Esophagus muscularis mucosa (tissue), 4 donors: Measurements from ENCODE around the gene CCDC187. TPM values are rescaled to one million over a fixed set of nuclear protein-coding genes. Genes with fewer than 3 reads are reported as not detected.
A peak's percentile ranks its signal among the peaks of the same experiment; 100 is the strongest.

Experiments used
- DNase-seq: peaks from one replicate; pipeline ENCODE4 v3.0.0-alpha.2; 2017; ENCODE audit errors: extremely low spot score
- H3K27ac ChIP-seq, 4 donors: fragments of 200-600 bp; sonication (generic); replicated peaks in 1 of 4; 1 replicate in 3 of 4; 2 replicates in 1 of 4; pipeline ENCODE4 v1.5.1; 2016 to 2019; ENCODE audit warnings: mild to moderate bottlenecking in 1 of 4
- H3K27me3 ChIP-seq, 4 donors: fragments of 200-600 bp; sonication (generic); one replicate each; pipeline versions ENCODE4 v1.5.1 to v1.6.0; 2016 to 2019
- H3K36me3 ChIP-seq, 4 donors: fragments of 200-600 bp; sonication (generic); one replicate each; pipeline ENCODE4 v1.5.1; 2016 to 2019
- H3K4me1 ChIP-seq, 4 donors: fragments of 200-600 bp; sonication (generic); one replicate each; pipeline ENCODE4 v1.5.1; 2016 to 2019
- H3K4me3 ChIP-seq, 4 donors: fragments of 200-600 bp; sonication (generic); 1 replicate in 2 of 4; 2 replicates in 2 of 4; pipeline ENCODE4 v1.5.1; 2016 to 2019; ENCODE audit warnings: mild to moderate bottlenecking in 4 of 4, moderate library complexity in 1 of 4
- H3K9me3 ChIP-seq, 4 donors: fragments of 200-600 bp; sonication (generic); 1 replicate in 3 of 4; 2 replicates in 1 of 4; pipeline ENCODE4 v1.5.1; 2016 to 2019
- EP300 ChIP-seq: sonication (generic); formaldehyde crosslinking; IDR thresholded peaks from one replicate; pipeline ENCODE4 v1.6.1; 2017; ENCODE audit warnings: antibody characterized with exemption
- POLR2A ChIP-seq: fragments of 450-650 bp; IDR thresholded peaks from one replicate; pipeline ENCODE4 v1.6.1; 2017; ENCODE audit warnings: antibody characterized with exemption, moderate library complexity, mild to moderate bottlenecking, low read depth
- POLR2AphosphoS5 ChIP-seq, 2 donors: sonication (generic); formaldehyde crosslinking; IDR thresholded peaks; one replicate each; pipeline ENCODE4 v1.6.1; 2017; ENCODE audit warnings: antibody characterized with exemption in 2 of 2
- WGBS: methylation state at CpG from one replicate; pipeline ENCODE4 v1.1.5; 2018; 5-methylcytosine and 5-hydroxymethylcytosine counted together
- intact Hi-C: fragments of 100-400 bp; cut with DNase I; formaldehyde crosslinking; loops from one replicate; pipeline ENCODE4 v1.15.1; 2023
- total RNA-seq, 4 donors: library from RNA; depleted of rRNA; stranded (reverse); fragments of >200 nt; gene quantifications; one replicate each; pipeline versions ENCODE4 v1.1.0 to v1.2.1, GENCODE V29; 2016
- TF ChIP-seq, protein P1 (sequence below), 3 experiments: fragments of 200-600 bp in 2 of 3; fragments of 450-650 bp in 1 of 3; sonication (generic) in 2 of 3; IDR thresholded peaks; one replicate each; pipeline ENCODE4 v1.5.1; 2017 to 2019; ENCODE audit warnings: antibody characterized with exemption in 3 of 3, mild to moderate bottlenecking in 2 of 3, moderate library complexity in 1 of 3

The CCDC187 gene
- total RNA-seq, 4 donors from 2014 or later = not detected

DNA sequence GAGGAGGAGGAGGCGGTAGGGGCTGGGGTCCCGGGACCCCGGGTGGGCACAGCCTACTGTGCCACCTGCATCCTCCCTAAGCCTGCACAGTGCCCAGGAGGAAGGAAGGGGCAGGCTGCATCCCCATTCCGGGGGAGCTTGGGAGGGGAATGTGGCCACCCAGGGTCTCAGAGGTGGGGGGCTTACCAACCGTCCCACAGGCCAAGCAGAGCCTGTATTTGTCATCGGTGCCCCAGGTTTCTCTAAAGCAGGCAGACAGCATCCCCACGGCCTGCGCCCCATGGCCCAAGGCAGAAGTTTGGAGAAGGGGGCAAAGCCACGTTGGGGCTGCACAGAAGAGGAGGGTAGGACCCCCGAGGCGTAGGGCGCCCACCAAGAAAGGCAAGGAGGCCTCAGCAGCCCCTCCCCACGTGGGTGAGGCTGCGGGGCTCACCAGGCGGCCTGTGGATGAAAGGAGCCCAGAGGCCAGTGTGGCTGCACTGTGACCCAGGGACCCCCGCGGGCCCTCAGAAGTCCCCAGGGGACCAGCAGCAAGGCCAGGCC, 22.9 kb upstream of the CCDC187 start:
- H3K9me3 ChIP-seq = no peaks in the 10 kb centered on the region
- peak overlapping the region; percentile 78 to 90 (median 81) for H3K4me3 ChIP-seq
- H3K4me1 ChIP-seq = peaks cover 32 to 50% (median 45%) of the 10 kb centered on the region in 4 donors
- H3K36me3 ChIP-seq = peaks cover 0 to 6% (median 0%) of the 10 kb centered on the region in 4 donors
- intact Hi-C loops = no loop called here
- no peaks in the 10 kb centered on the region for H3K27me3 ChIP-seq
- peak overlapping the region; percentile 76 to 79 (median 76) for H3K27ac ChIP-seq
- TF ChIP-seq POLR2AphosphoS5 (IDR thresholded peaks at IDR 0.05) = no peak
- TF ChIP-seq, protein P1, sequence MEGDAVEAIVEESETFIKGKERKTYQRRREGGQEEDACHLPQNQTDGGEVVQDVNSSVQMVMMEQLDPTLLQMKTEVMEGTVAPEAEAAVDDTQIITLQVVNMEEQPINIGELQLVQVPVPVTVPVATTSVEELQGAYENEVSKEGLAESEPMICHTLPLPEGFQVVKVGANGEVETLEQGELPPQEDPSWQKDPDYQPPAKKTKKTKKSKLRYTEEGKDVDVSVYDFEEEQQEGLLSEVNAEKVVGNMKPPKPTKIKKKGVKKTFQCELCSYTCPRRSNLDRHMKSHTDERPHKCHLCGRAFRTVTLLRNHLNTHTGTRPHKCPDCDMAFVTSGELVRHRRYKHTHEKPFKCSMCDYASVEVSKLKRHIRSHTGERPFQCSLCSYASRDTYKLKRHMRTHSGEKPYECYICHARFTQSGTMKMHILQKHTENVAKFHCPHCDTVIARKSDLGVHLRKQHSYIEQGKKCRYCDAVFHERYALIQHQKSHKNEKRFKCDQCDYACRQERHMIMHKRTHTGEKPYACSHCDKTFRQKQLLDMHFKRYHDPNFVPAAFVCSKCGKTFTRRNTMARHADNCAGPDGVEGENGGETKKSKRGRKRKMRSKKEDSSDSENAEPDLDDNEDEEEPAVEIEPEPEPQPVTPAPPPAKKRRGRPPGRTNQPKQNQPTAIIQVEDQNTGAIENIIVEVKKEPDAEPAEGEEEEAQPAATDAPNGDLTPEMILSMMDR (IDR thresholded peaks at IDR 0.05) = no peak
- TF ChIP-seq EP300 = no peak
- TF ChIP-seq POLR2A = no peak
- no peak for DNase-seq
- WGBS = 47% methylated on average over 7 of the region's 17 CpGs

DNA sequence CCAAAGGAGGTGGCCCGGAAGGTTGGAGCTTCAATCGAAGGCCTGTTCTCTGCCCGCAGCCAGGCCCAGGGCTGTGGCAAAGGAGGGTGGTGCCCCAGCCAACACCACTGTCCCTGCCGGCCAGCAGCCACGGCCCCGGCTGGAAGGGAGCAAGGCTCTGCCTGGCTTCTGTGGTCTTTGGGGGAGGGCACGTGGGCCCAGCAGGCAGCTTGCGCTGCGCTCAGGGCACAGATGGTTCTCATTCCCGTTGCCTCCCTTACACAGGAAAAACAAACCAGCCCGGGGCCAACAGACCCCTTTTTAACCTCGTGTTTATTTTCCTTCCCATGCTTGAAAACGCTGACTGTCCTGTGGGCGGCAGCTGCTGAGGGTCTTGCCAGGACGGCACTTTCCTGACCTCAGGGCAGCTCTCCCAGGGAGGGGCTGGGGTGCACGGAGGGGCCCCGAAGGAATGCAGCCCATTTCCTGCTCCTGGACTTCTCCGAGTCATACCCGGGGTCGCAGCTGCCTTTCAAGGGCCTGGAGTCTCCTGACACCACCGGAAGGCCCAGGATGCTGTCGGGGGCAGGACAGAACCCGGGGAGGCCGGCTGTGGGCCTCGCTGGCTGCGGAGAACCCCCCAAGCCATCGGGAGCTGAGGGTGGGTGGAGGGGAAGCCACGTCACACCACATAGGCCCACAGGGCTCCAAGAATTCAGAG, 22.3 kb upstream of the CCDC187 start:
- no peak for DNase-seq
- peak overlapping the region; percentile 76 to 79 (median 76) for H3K27ac ChIP-seq
- peaks cover 0 to under 1% (median 0%) of the 10 kb centered on the region in 4 donors for H3K36me3 ChIP-seq
- no peaks in the 10 kb centered on the region for H3K9me3 ChIP-seq
- TF ChIP-seq POLR2AphosphoS5 (IDR thresholded peaks at IDR 0.05) = no peak
- no peak for TF ChIP-seq EP300
- TF ChIP-seq, protein P1 (IDR thresholded peaks at IDR 0.05) = no peak
- no peak for TF ChIP-seq POLR2A
- 33% methylated on average over 17 of the region's 28 CpGs for WGBS
- H3K4me3 ChIP-seq = peak overlapping the region in 2 of 4 donors; percentile 82 to 90
- no peaks in the 10 kb centered on the region for H3K27me3 ChIP-seq
- peaks cover 32 to 50% (median 45%) of the 10 kb centered on the region in 4 donors for H3K4me1 ChIP-seq
- intact Hi-C loops = no loop called here

DNA sequence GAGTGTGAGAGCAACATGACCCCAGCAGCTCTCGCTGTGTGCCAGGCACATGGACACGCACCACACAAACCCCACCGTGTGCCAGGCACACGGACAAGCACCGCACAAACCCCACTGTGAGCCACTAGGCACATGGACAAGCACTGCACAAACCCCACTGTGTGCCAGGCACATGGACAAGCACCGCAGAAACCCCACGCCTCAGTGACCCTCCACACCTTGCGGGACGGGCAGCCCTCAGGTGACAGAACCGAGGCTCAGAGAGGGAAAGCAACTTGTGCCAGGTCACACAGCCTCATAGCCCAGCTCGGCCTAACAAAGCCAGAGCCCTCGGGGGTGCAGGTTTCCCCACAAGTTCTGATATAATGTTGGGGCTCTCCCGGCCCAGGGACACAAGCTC, 21.5 kb upstream of the CCDC187 start:
- Histone ChIP-seq H3K27ac (peak overlapping the region in 3 of 4 donors; percentile 76 to 79 (median 77)), H3K4me3 (no peak overlapping the region), H3K27me3 (no peaks in the 10 kb centered on the region), H3K4me1 (peaks cover 32 to 47% (median 44%) of the 10 kb centered on the region in 4 donors), H3K9me3 (no peaks in the 10 kb centered on the region), H3K36me3 (no peaks in the 10 kb centered on the region)
- 92% methylated on average over 9 of the region's 13 CpGs for WGBS
- TF ChIP-seq POLR2A (no peak), POLR2AphosphoS5 (IDR thresholded peaks at IDR 0.05) (no peak), EP300 (no peak)
- TF ChIP-seq, protein P1 (IDR thresholded peaks at IDR 0.05) = no peak
- DNase-seq = no peak
- intact Hi-C loops = no loop called here

DNA sequence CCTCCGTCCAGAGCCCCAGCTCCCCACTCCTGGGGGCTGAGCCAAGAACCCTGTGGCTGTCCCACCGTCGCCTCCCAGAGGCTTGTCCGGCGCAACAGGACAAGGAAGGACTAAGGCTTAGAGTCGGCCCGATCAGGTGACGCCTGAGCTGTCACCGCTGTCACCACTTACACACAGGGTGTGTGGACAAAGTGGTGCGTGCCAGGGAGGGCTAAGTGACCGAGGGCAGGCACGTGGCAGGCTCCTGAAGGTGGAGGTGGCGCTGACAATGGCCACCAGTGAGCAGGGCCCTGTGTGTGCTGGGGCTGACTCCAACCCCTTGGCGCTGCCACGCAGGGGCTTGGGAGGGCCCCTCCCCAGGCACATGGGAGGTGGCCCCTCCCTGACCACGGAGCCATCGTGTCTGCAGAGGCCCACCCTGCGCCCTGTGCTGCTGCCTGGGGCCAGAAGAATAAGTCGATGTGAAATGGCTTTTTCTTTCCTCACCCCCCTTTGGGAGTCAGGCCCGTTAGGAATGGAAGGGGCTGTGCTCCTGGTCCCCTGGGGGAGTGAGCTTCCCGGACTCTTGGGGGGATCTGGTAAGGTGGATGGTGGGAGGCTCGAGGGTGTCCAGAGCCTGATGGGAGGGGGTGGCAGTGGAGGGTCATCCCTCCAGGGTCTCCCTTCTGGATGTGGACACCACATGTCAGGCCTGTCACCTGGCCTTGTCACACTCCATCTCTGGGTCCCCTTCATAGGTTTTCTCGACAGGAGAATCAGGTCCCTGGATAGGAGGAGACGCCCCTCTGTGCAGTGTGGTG, 20.8 kb upstream of the CCDC187 start:
- intact Hi-C loops = no loop called here
- Histone ChIP-seq H3K9me3 (no peaks in the 10 kb centered on the region), H3K4me3 (no peak overlapping the region), H3K4me1 (peaks cover 32 to 43% (median 40%) of the 10 kb centered on the region in 4 donors), H3K36me3 (no peaks in the 10 kb centered on the region), H3K27ac (no peak overlapping the region), H3K27me3 (no peaks in the 10 kb centered on the region)
- WGBS = 66% methylated on average over 9 of the region's 24 CpGs
- no peak for TF ChIP-seq EP300
- DNase-seq = no peak

DNA sequence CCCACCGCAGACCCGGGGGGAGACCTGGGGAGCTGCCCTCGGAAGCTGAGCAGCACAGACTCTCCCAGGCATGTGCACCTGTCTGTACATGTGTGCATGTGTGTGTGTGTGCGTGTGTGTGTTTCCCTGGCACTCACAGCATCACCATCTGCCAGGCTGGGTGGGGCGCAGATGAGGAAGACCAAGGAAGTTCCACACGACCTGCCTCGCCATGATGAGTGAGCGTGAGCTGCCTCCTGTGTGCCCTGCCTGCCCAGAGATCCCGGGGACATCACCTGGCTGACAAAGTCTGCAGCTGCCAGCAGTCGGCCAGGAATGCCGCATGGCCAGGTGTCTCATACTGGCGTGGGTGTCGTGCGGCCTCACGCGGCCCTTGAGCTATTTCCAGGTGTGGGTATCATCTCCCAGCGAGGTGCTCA, 19.5 kb upstream of the CCDC187 start:
- H3K9me3 ChIP-seq = no peaks in the 10 kb centered on the region
- H3K27ac ChIP-seq = no peak overlapping the region
- no peaks in the 10 kb centered on the region for H3K27me3 ChIP-seq
- H3K4me3 ChIP-seq = no peak overlapping the region
- DNase-seq = no peak
- H3K36me3 ChIP-seq = no peaks in the 10 kb centered on the region
- WGBS = 88% methylated on average over 14 of the region's 17 CpGs
- H3K4me1 ChIP-seq = peaks cover 19 to 30% (median 27%) of the 10 kb centered on the region in 4 donors
- TF ChIP-seq, protein P1 (IDR thresholded peaks at IDR 0.05) = no peak
- TF ChIP-seq POLR2A (no peak), POLR2AphosphoS5 (IDR thresholded peaks at IDR 0.05) (no peak), EP300 (no peak)
- intact Hi-C loops = no loop called here
